Forelimb muscle (tissue), 1 donor: ENCODE results near the gene STAT3. TPM values are rescaled to one million over a fixed set of nuclear protein-coding genes. Genes with fewer than 3 reads are reported as not detected.

Source experiments
- polyA plus RNA-seq: library from polyadenylated mRNA; unstranded; fragments of 120-200 nt; gene quantifications from one replicate; pipeline ENCODE4 v1.2.1, GENCODE V29; 2013; ENCODE audit not compliant: insufficient read length

STAT3 gene
- polyA plus RNA-seq, 1 donor: 47.6 TPM

Other genes with a start within 250 kb of the STAT3 start
- 60.0 TPM for gene RAB5C, start 233.5 kb downstream of the STAT3 start, polyA plus RNA-seq
- not detected for gene KCNH4, start 207.3 kb downstream of the STAT3 start, polyA plus RNA-seq
- gene HCRT, start 203.0 kb downstream of the STAT3 start, polyA plus RNA-seq: not detected
- gene GHDC, start 193.9 kb downstream of the STAT3 start, polyA plus RNA-seq: 12.8 TPM
- 40.2 TPM for gene STAT5B, start 112.1 kb downstream of the STAT3 start, polyA plus RNA-seq
- 15.0 TPM for gene STAT5A, start 99.9 kb downstream of the STAT3 start, polyA plus RNA-seq
- gene CAVIN1, start 34.8 kb upstream of the STAT3 start, polyA plus RNA-seq: 242 TPM
- gene ATP6V0A1, start 70.4 kb upstream of the STAT3 start, polyA plus RNA-seq: 27.6 TPM
- 18.7 TPM for gene NAGLU, start 147.8 kb upstream of the STAT3 start, polyA plus RNA-seq
- gene HSD17B1, start 164.5 kb upstream of the STAT3 start, polyA plus RNA-seq: 2.9 TPM
- gene COASY, start 173.7 kb upstream of the STAT3 start, polyA plus RNA-seq: 23.1 TPM
- gene MLX, start 178.7 kb upstream of the STAT3 start, polyA plus RNA-seq: 38.2 TPM
- 9.3 TPM for gene PSMC3IP, start 189.3 kb upstream of the STAT3 start, polyA plus RNA-seq
- 34.0 TPM for gene RETREG3, start 220.9 kb upstream of the STAT3 start, polyA plus RNA-seq
- gene TUBG1, start 221.2 kb upstream of the STAT3 start, polyA plus RNA-seq: 33.7 TPM